ENCODE data around the gene MSGN1. TPM values are rescaled to one million over a fixed set of nuclear protein-coding genes. Genes with fewer than 3 reads are reported as not detected.

MSGN1 gene
- not detected in 2 replicates for total RNA-seq

GRCh38 chr2:17816396-17817245, at the start of gene MSGN1:
TSS of gene MSGN1 (plus strand) at chr2:17816460. CDS start at chr2:17816519, 59 bp downstream.

Other genes starting within 250 kb of the MSGN1 start
- 32.8 and 51.2 TPM in 2 replicates for gene SMC6, start 62.6 kb upstream of the MSGN1 start, total RNA-seq
- gene GEN1, start 62.3 kb upstream of the MSGN1 start, total RNA-seq = 11.4 and 36.0 TPM in 2 replicates
- gene KCNS3, start 62.2 kb downstream of the MSGN1 start, total RNA-seq = 0.97 and 1.8 TPM in 2 replicates

All from epithelial cell of umbilical artery (primary cell).